ENCODE measurements around the gene ATP2B3.
A peak's percentile ranks its signal among the peaks of the same experiment; 100 is the strongest.

Gene ATP2B3

GRCh38 chrX:153517423-153517822, at the start of gene ATP2B3:
Gene ATP2B3 (plus strand): TSS chrX:153517642. CDS start chrX:153536248, 18,606 bp downstream.
- H3K4me3 ChIP-seq (ENCODE audit: low read depth in 1 of 5, low read length in 5 of 5), result no peak within 1 kb of the TSS

GRCh38 chrX:153468008-153468580, 49.3 kb upstream of the ATP2B3 start:
- Histone ChIP-seq H3K27ac (ENCODE audit: low read depth, low read length) (no peak overlapping the region), H3K36me3 (ENCODE audit: control insufficient read depth in 5 of 5, insufficient read depth in 5 of 5, low read length in 5 of 5) (peaks cover 0 to 26% (median 8%) of the 10 kb centered on the region in 5 donors), H3K27me3 (ENCODE audit: control insufficient read depth in 5 of 5, insufficient read depth in 4 of 5, low read length in 5 of 5) (peaks cover 3 to 16% (median 5%) of the 10 kb centered on the region in 5 donors), H3K9ac (ENCODE audit: low read length in 5 of 5) (peak overlapping the region in 1 of 5 donors; percentile 28), H3K4me1 (ENCODE audit: control insufficient read depth in 5 of 5, insufficient read depth in 5 of 5, low read length in 5 of 5) (peaks cover 0 to 40% (median 25%) of the 10 kb centered on the region in 5 donors), H3K9me3 (ENCODE audit: control insufficient read depth in 5 of 5, low read length in 5 of 5) (no peaks in the 10 kb centered on the region), H3K4me3 (ENCODE audit: low read depth in 1 of 5, low read length in 5 of 5) (no peak overlapping the region)

More at GRCh38 chrX:153517423-153517822, at the start of gene ATP2B3:
- Histone ChIP-seq H3K27me3 (ENCODE audit: control insufficient read depth in 5 of 5, insufficient read depth in 4 of 5, low read length in 5 of 5) (peaks cover 14 to 77% (median 68%) of the 10 kb centered on the region in 5 donors), H3K27ac (ENCODE audit: low read depth, low read length) (no peak within 1 kb of the TSS), H3K9me3 (ENCODE audit: control insufficient read depth in 5 of 5, low read length in 5 of 5) (no peaks in the 10 kb centered on the region), H3K4me1 (ENCODE audit: control insufficient read depth in 5 of 5, insufficient read depth in 5 of 5, low read length in 5 of 5) (peaks cover 0 to 6% (median 0%) of the 10 kb centered on the region in 5 donors), H3K9ac (ENCODE audit: low read length in 5 of 5) (no peak within 1 kb of the TSS), H3K36me3 (ENCODE audit: control insufficient read depth in 5 of 5, insufficient read depth in 5 of 5, low read length in 5 of 5) (no peaks in the 10 kb centered on the region)

- H3K9me3 ChIP-seq (ENCODE audit: control insufficient read depth in 5 of 5, low read length in 5 of 5), result no peaks in the 10 kb centered on the region
- H3K4me1 ChIP-seq (ENCODE audit: control insufficient read depth in 5 of 5, insufficient read depth in 5 of 5, low read length in 5 of 5), result peaks cover 0 to 33% (median 27%) of the 10 kb centered on the region in 5 donors
- peaks cover 0 to 15% (median 3%) of the 10 kb centered on the region in 5 donors for H3K36me3 ChIP-seq (ENCODE audit: control insufficient read depth in 5 of 5, insufficient read depth in 5 of 5, low read length in 5 of 5)
- peak overlapping the region; percentile 65 to 73 (median 70) for H3K4me3 ChIP-seq (ENCODE audit: low read depth in 1 of 5, low read length in 5 of 5)
- H3K27me3 ChIP-seq (ENCODE audit: control insufficient read depth in 5 of 5, insufficient read depth in 4 of 5, low read length in 5 of 5), result peaks cover 3 to 10% (median 5%) of the 10 kb centered on the region in 5 donors
- H3K27ac ChIP-seq (ENCODE audit: low read depth, low read length), result no peak overlapping the region
- peak overlapping the region in 4 of 5 donors; percentile 55 to 75 (median 68) for H3K9ac ChIP-seq (ENCODE audit: low read length in 5 of 5)
Measured at GRCh38 chrX:153469811-153470410, 47.5 kb upstream of the ATP2B3 start.

- H3K4me1 ChIP-seq (ENCODE audit: control insufficient read depth in 5 of 5, insufficient read depth in 5 of 5, low read length in 5 of 5), result peaks cover 2 to 36% (median 29%) of the 10 kb centered on the region in 5 donors
- H3K27me3 ChIP-seq (ENCODE audit: control insufficient read depth in 5 of 5, insufficient read depth in 4 of 5, low read length in 5 of 5), result peaks cover 3 to 13% (median 6%) of the 10 kb centered on the region in 5 donors
- H3K4me3 ChIP-seq (ENCODE audit: low read depth in 1 of 5, low read length in 5 of 5), result peak within 1 kb of the TSS; percentile 65 to 73 (median 70)
- H3K36me3 ChIP-seq (ENCODE audit: control insufficient read depth in 5 of 5, insufficient read depth in 5 of 5, low read length in 5 of 5), result peaks cover 0 to 12% (median 3%) of the 10 kb centered on the region in 5 donors
- H3K27ac ChIP-seq (ENCODE audit: low read depth, low read length), result no peak within 1 kb of the TSS
- H3K9me3 ChIP-seq (ENCODE audit: control insufficient read depth in 5 of 5, low read length in 5 of 5), result no peaks in the 10 kb centered on the region
- peak within 1 kb of the TSS in 4 of 5 donors; percentile 55 to 75 (median 68) for H3K9ac ChIP-seq (ENCODE audit: low read length in 5 of 5)
Measured at GRCh38 chrX:153470411-153471363, 46.8 kb upstream of the ATP2B3 start, which contains the start of gene HAUS7. Gene HAUS7 (minus strand): TSS chrX:153470576. CDS start chrX:153470557, 19 bp downstream.

GRCh38 chrX:153471663-153472280, 45.7 kb upstream of the ATP2B3 start:
- peaks cover 0 to 11% (median 3%) of the 10 kb centered on the region in 5 donors for H3K36me3 ChIP-seq (ENCODE audit: control insufficient read depth in 5 of 5, insufficient read depth in 5 of 5, low read length in 5 of 5)
- H3K27me3 ChIP-seq (ENCODE audit: control insufficient read depth in 5 of 5, insufficient read depth in 4 of 5, low read length in 5 of 5), result peaks cover 3 to 22% (median 11%) of the 10 kb centered on the region in 5 donors
- peaks cover 5 to 41% (median 33%) of the 10 kb centered on the region in 5 donors for H3K4me1 ChIP-seq (ENCODE audit: control insufficient read depth in 5 of 5, insufficient read depth in 5 of 5, low read length in 5 of 5)
- H3K9ac ChIP-seq (ENCODE audit: low read length in 5 of 5), result no peak overlapping the region
- H3K27ac ChIP-seq (ENCODE audit: low read depth, low read length), result no peak overlapping the region
- no peaks in the 10 kb centered on the region for H3K9me3 ChIP-seq (ENCODE audit: control insufficient read depth in 5 of 5, low read length in 5 of 5)
- no peak overlapping the region for H3K4me3 ChIP-seq (ENCODE audit: low read depth in 1 of 5, low read length in 5 of 5)

GRCh38 chrX:153473126-153473525, 44.3 kb upstream of the ATP2B3 start:
- Histone ChIP-seq H3K27me3 (ENCODE audit: control insufficient read depth in 5 of 5, insufficient read depth in 4 of 5, low read length in 5 of 5) (peaks cover 8 to 28% (median 23%) of the 10 kb centered on the region in 5 donors), H3K9me3 (ENCODE audit: control insufficient read depth in 5 of 5, low read length in 5 of 5) (peaks cover 0 to 2% (median 0%) of the 10 kb centered on the region in 5 donors), H3K27ac (ENCODE audit: low read depth, low read length) (no peak overlapping the region), H3K4me3 (ENCODE audit: low read depth in 1 of 5, low read length in 5 of 5) (no peak overlapping the region), H3K4me1 (ENCODE audit: control insufficient read depth in 5 of 5, insufficient read depth in 5 of 5, low read length in 5 of 5) (peaks cover 5 to 44% (median 42%) of the 10 kb centered on the region in 5 donors), H3K9ac (ENCODE audit: low read length in 5 of 5) (no peak overlapping the region), H3K36me3 (ENCODE audit: control insufficient read depth in 5 of 5, insufficient read depth in 5 of 5, low read length in 5 of 5) (peaks cover 0 to 4% (median 0%) of the 10 kb centered on the region in 5 donors)

- Histone ChIP-seq H3K36me3 (ENCODE audit: control insufficient read depth in 5 of 5, insufficient read depth in 5 of 5, low read length in 5 of 5) (no peaks in the 10 kb centered on the region), H3K4me3 (ENCODE audit: low read depth in 1 of 5, low read length in 5 of 5) (no peak overlapping the region), H3K9ac (ENCODE audit: low read length in 5 of 5) (no peak overlapping the region), H3K27me3 (ENCODE audit: control insufficient read depth in 5 of 5, insufficient read depth in 4 of 5, low read length in 5 of 5) (peaks cover 10 to 31% (median 28%) of the 10 kb centered on the region in 5 donors), H3K27ac (ENCODE audit: low read depth, low read length) (no peak overlapping the region), H3K9me3 (ENCODE audit: control insufficient read depth in 5 of 5, low read length in 5 of 5) (peaks cover 0 to 2% (median 0%) of the 10 kb centered on the region in 5 donors), H3K4me1 (ENCODE audit: control insufficient read depth in 5 of 5, insufficient read depth in 5 of 5, low read length in 5 of 5) (peaks cover 5 to 39% (median 33%) of the 10 kb centered on the region in 5 donors)
Measured at GRCh38 chrX:153474266-153474665, 43.2 kb upstream of the ATP2B3 start.

- Histone ChIP-seq H3K9ac (ENCODE audit: low read length in 5 of 5) (no peak overlapping the region), H3K9me3 (ENCODE audit: control insufficient read depth in 5 of 5, low read length in 5 of 5) (peaks cover 0 to 2% (median 0%) of the 10 kb centered on the region in 5 donors), H3K36me3 (ENCODE audit: control insufficient read depth in 5 of 5, insufficient read depth in 5 of 5, low read length in 5 of 5) (no peaks in the 10 kb centered on the region), H3K27ac (ENCODE audit: low read depth, low read length) (no peak overlapping the region), H3K4me3 (ENCODE audit: low read depth in 1 of 5, low read length in 5 of 5) (peak overlapping the region in 3 of 5 donors; percentile 6 to 50 (median 40)), H3K4me1 (ENCODE audit: control insufficient read depth in 5 of 5, insufficient read depth in 5 of 5, low read length in 5 of 5) (peaks cover 5 to 34% (median 28%) of the 10 kb centered on the region in 5 donors), H3K27me3 (ENCODE audit: control insufficient read depth in 5 of 5, insufficient read depth in 4 of 5, low read length in 5 of 5) (peaks cover 11 to 31% (median 26%) of the 10 kb centered on the region in 5 donors)
Measured at GRCh38 chrX:153474718-153475117, 42.7 kb upstream of the ATP2B3 start.

GRCh38 chrX:153475271-153475670, 42.2 kb upstream of the ATP2B3 start:
- Histone ChIP-seq H3K27ac (ENCODE audit: low read depth, low read length) (no peak overlapping the region), H3K4me3 (ENCODE audit: low read depth in 1 of 5, low read length in 5 of 5) (peak overlapping the region in 3 of 5 donors; percentile 6 to 50 (median 40)), H3K4me1 (ENCODE audit: control insufficient read depth in 5 of 5, insufficient read depth in 5 of 5, low read length in 5 of 5) (peaks cover 5 to 30% (median 24%) of the 10 kb centered on the region in 5 donors), H3K9me3 (ENCODE audit: control insufficient read depth in 5 of 5, low read length in 5 of 5) (peaks cover 0 to 2% (median 0%) of the 10 kb centered on the region in 5 donors), H3K27me3 (ENCODE audit: control insufficient read depth in 5 of 5, insufficient read depth in 4 of 5, low read length in 5 of 5) (peaks cover 16 to 33% (median 29%) of the 10 kb centered on the region in 5 donors), H3K36me3 (ENCODE audit: control insufficient read depth in 5 of 5, insufficient read depth in 5 of 5, low read length in 5 of 5) (no peaks in the 10 kb centered on the region), H3K9ac (ENCODE audit: low read length in 5 of 5) (no peak overlapping the region)

Measured in subcutaneous abdominal adipose tissue (tissue), 5 donors.